HG02938 (cell line): ENCODE results near the gene PPP1R9B.

ENCODE experiments used
- ATAC-seq: cut with Tn5 transposase; IDR thresholded peaks from one replicate; pipeline ENCODE4 v1.9.1; 2021; ENCODE audit warnings: mild to moderate bottlenecking, moderate library complexity; ENCODE audit not compliant: unreplicated experiment

The PPP1R9B gene

GRCh38 chr17:50144845-50145531 is 5.5 kb downstream of the PPP1R9B start:
- no peak for ATAC-seq

GRCh38 chr17:50144355-50144754 is 6.1 kb downstream of the PPP1R9B start:
- ATAC-seq: no peak

GRCh38 chr17:50143461-50144176 is 6.9 kb downstream of the PPP1R9B start:
- ATAC-seq: no peak

- no peak for ATAC-seq
Observed at GRCh38 chr17:50141745-50142110, 8.7 kb downstream of the PPP1R9B start.

GRCh38 chr17:50141026-50141744 is 9.3 kb downstream of the PPP1R9B start:
- ATAC-seq: no peak

- ATAC-seq: peak; percentile 60
Observed at GRCh38 chr17:50139950-50140885, 10.3 kb downstream of the PPP1R9B start.

- no peak for ATAC-seq
Observed at GRCh38 chr17:50139185-50139783, 11.2 kb downstream of the PPP1R9B start.

- no peak for ATAC-seq
Observed at GRCh38 chr17:50137042-50137441, 13.4 kb downstream of the PPP1R9B start.

- ATAC-seq: no peak
Observed at GRCh38 chr17:50136096-50136687, 14.3 kb downstream of the PPP1R9B start.

- ATAC-seq: no peak
Observed at GRCh38 chr17:50135316-50136095, 15.0 kb downstream of the PPP1R9B start.

- no peak for ATAC-seq
Observed at GRCh38 chr17:50134206-50135110, 16.0 kb downstream of the PPP1R9B start.

- ATAC-seq: no peak
Observed at GRCh38 chr17:50133769-50134099, 16.7 kb downstream of the PPP1R9B start.

- ATAC-seq: no peak
Observed at GRCh38 chr17:50133028-50133768, 17.3 kb downstream of the PPP1R9B start.

- ATAC-seq: no peak
Observed at GRCh38 chr17:50132104-50132794, 18.2 kb downstream of the PPP1R9B start.

GRCh38 chr17:50130559-50131305 is 19.7 kb downstream of the PPP1R9B start:
- ATAC-seq: no peak
